C4-2B (cell line): Measurements from ENCODE around the gene PPP1R27.

Experiments used
- H3K27ac ChIP-seq: fragments of 450-650 bp; 2 replicates; pipeline ENCODE4 v1.5.1; 2017
- ZFX ChIP-seq: fragments of 450-650 bp; IDR thresholded peaks from 2 replicates; pipeline ENCODE4 v1.6.1; 2017
- TF ChIP-seq, protein P1 (sequence below): fragments of 450-650 bp; conservative IDR thresholded peaks from 2 replicates; pipeline ENCODE4 v1.5.1; 2017; ENCODE audit warnings: mild to moderate bottlenecking

Gene PPP1R27

DNA sequence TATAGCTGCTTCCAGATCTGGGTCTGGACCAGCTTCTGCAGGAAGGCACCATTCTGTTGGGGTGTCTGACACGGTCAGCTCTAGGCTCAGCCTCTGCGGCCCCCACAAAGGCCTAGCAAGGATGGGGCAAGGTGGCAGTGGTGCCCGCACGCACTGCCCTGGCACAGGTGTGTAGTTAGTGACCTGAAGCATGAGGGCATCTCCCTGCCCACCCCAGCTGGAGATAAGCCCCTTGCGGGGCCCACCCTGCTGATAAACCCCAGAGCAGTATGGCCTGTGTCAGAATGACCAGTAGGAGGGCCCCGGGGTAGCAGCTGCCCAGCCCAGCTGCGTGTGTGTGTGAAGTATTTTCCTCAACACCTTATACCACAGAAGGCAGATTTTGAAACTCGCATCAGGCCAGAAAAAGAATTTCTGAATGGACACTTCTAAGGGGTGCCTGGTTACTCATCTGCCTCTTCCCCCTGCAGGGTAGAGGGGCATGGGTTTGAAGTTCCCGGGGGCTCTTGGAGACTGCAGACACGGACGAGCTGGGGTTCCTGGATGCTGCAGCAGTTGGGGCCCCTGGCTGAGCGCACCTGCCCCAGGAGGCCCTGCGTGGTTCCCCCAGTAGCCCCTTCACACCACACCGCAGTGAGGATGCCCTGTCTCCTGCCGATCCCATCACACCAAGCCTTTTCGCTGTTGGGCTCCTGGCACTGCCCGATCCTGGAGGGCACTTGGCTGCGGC, 31.8 kb upstream of the PPP1R27 start:
- TF ChIP-seq, protein P1, sequence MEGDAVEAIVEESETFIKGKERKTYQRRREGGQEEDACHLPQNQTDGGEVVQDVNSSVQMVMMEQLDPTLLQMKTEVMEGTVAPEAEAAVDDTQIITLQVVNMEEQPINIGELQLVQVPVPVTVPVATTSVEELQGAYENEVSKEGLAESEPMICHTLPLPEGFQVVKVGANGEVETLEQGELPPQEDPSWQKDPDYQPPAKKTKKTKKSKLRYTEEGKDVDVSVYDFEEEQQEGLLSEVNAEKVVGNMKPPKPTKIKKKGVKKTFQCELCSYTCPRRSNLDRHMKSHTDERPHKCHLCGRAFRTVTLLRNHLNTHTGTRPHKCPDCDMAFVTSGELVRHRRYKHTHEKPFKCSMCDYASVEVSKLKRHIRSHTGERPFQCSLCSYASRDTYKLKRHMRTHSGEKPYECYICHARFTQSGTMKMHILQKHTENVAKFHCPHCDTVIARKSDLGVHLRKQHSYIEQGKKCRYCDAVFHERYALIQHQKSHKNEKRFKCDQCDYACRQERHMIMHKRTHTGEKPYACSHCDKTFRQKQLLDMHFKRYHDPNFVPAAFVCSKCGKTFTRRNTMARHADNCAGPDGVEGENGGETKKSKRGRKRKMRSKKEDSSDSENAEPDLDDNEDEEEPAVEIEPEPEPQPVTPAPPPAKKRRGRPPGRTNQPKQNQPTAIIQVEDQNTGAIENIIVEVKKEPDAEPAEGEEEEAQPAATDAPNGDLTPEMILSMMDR: no peak
- TF ChIP-seq ZFX: no peak

DNA sequence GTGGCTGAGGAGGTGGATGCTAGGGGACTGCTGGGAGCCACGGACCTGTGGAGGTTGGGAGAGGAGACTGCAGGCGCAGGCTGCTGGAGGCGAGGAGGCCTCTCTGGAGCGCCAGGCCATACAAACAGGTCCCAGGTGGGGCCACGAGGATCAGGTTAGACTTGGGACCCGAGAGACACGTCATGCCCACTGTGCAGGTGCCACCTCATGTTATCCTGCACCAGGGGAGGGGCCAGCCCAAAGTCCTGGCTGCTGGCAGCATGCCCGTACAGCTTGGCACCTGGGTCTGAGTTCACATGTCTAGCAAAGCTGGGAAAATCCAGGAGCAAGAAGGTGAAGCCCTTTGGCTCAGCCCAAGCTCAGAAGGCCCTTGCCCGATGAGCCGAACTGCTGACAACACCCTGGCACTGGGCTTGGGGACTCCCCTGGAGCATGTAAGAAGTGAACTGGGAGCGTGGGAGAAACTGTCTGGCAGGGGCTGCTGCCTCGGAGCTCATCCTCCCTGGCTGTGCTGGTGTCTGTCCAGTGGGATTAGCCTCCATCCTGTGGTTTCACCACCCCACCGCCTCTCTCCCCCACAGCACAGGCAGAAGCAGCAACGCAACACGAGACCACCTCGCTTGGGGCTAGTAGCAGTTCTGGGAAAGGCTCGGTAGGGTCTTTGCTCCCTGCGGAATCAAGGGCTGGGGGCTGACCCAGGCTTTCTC, 31.0 kb upstream of the PPP1R27 start:
- peak overlapping the region; percentile 100 for H3K27ac ChIP-seq
- TF ChIP-seq ZFX: no peak
- TF ChIP-seq, protein P1: no peak

More for the DNA sequence above, 31.8 kb upstream of the PPP1R27 start:
- H3K27ac ChIP-seq: peak overlapping the region; percentile 100

DNA sequence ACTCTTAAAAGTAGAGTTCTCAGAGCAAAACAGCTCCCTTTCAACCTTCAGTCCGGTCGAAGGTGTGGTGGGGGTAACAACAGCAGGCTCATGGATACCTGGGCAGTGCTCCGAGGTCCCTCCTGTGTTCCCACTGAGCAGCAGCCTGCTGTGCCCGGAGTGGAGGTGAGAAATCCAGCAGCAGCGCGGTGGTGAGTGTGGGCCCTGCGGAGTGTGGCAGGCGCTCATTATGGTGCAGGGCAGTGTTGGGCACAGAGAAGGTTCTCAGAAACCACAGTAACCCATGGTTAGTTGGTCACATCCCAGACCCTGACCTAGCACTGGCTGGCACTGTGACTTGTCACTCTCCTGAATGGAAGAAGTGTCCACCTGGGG, 30.5 kb upstream of the PPP1R27 start:
- peak overlapping the region; percentile 100 for H3K27ac ChIP-seq
- TF ChIP-seq, protein P1: no peak
- no peak for TF ChIP-seq ZFX

DNA sequence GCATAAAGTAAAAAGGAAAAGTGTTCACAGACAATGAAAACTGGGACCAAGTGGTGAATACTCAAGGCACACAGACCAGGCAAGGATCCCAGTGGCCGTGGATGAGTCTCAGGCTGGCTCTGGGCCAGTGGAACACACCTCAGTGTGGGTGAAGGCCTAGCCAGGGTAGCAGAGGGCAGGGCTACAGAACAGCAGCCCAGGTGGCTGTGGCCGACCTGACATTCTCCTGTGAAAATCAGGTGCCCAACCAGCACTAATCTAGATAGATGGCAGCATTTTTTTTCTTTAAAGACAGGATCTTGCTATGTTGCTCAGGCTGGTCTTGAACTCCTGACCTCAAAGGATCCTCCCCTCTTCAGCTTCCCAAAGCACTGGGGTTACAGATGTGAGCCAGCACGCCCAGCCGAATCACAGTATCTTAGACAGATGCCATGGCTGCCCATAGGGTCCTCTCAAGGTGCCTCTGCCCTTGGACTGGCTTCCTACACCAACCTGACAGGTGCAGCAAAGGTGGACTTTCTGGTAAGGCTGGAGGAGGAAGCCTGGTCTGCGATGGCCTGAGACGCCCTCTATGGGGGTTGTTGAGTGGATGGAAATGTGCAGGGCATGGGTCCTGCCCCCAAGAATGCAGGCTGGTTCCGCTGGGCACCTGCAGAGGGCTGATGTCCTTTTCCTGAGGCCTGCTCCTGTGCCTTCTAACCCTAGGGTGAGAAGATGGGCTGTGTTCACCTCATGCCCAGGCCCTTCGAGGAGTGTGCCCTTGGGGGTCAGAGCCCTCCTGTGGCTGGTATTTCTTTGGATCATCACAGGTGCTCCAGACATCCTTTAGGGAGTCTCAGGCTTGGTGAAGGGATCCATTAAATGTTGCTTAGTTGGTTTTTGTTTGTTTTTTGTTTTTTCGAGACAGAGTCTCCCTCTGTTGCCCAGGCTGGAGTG, 29.3 kb upstream of the PPP1R27 start:
- peak overlapping the region; percentile 100; the same call in 1 of the 2 replicates for H3K27ac ChIP-seq
- TF ChIP-seq ZFX: no peak

DNA sequence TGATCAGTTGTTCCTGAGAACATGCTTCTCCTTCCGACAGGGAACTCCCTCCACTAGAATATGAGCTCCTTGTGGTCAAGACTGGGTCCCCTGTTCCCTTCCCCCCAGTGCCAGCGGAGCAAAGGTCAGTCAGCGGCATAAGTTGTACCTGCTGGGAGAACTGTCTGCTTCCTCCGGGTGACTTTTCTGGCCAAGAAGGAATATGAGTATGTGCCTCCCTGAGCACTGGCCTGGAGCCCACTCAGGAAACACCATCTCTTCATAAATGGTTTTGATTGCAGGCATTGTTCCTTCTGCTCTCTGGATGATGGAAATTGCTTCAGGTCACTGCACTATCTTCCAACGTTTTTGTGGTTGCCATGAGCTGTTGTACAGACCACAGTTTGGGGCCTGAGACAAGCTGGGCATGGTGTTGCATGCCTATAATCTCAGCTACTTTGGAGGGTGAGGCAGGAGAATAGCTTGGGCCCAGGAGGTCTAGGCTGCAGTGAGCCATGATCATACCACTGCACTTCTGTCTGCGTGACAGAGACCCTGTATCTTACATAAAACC, 28.3 kb upstream of the PPP1R27 start:
- 0 out of 2 replicates have a peak overlapping the region, but pooled peaks have one; percentile 96 for H3K27ac ChIP-seq
- no peak for TF ChIP-seq ZFX
- TF ChIP-seq, protein P1: no peak

- TF ChIP-seq, protein P1: no peak
- TF ChIP-seq ZFX: peak; percentile 73
- H3K27ac ChIP-seq: peak overlapping the region; percentile 96
Observed at GRCh38 chr17:81860756-81861568, 26.1 kb upstream of the PPP1R27 start.
